GM23338 (cell line): ENCODE data around the gene BCL2L14. TPM values are rescaled to one million over a fixed set of nuclear protein-coding genes. Genes with fewer than 3 reads are reported as not detected.

Experiments
- ATAC-seq: fragments of 200-7000 bp; cut with Tn5 transposase; 3 replicates; pipeline ENCODE4 v1.9.1; 2020
- DNase-seq: peaks from one replicate; pipeline ENCODE4 v3.0.0-alpha.2; 2015; ENCODE audit warnings: low spot score
- H2AFZ ChIP-seq: fragments of 200-600 bp; sonication (generic); 2 replicates; pipeline ENCODE4 v1.8.0; 2016; ENCODE audit warnings: antibody characterized with exemption, mild to moderate bottlenecking, moderate library complexity
- H3F3A ChIP-seq: fragments of 200-600 bp; sonication (generic); replicated peaks from 2 replicates; pipeline ENCODE4 v1.8.0; 2017; ENCODE audit warnings: antibody characterized with exemption, mixed run types, low read depth
- H3K27ac ChIP-seq: fragments of 200-600 bp; sonication (generic); 2 replicates; pipeline ENCODE4 v1.6.1; 2016; ENCODE audit warnings: low read depth
- H3K27me3 ChIP-seq: fragments of 200-600 bp; sonication (generic); 2 replicates; pipeline ENCODE4 v1.8.0; 2016; ENCODE audit warnings: mild to moderate bottlenecking, mixed run types, moderate library complexity; ENCODE audit not compliant: insufficient read depth
- H3K36me3 ChIP-seq: fragments of 200-600 bp; sonication (generic); 2 replicates; pipeline ENCODE4 v1.8.0; 2016; ENCODE audit warnings: mild to moderate bottlenecking; ENCODE audit not compliant: insufficient read depth
- H3K4me1 ChIP-seq: fragments of 200-600 bp; sonication (generic); 2 replicates; pipeline ENCODE4 v1.8.0; 2016; ENCODE audit warnings: mild to moderate bottlenecking, moderate library complexity; ENCODE audit not compliant: insufficient read depth
- H3K4me2 ChIP-seq: fragments of 200-600 bp; sonication (generic); 2 replicates; pipeline ENCODE4 v1.7.1; 2017; ENCODE audit warnings: mixed run types
- H3K4me3 ChIP-seq: fragments of 200-600 bp; sonication (generic); 2 replicates; pipeline ENCODE4 v1.6.1; 2016; ENCODE audit warnings: mixed run types
- H3K79me2 ChIP-seq: fragments of 200-600 bp; sonication (generic); replicated peaks from 2 replicates; pipeline ENCODE4 v1.8.0; 2017; ENCODE audit warnings: mild to moderate bottlenecking; ENCODE audit not compliant: insufficient read depth
- H3K9me2 ChIP-seq: fragments of 200-600 bp; sonication (generic); 2 replicates; pipeline ENCODE4 v1.8.0; 2017; ENCODE audit not compliant: insufficient read depth
- H4K20me1 ChIP-seq: fragments of 200-600 bp; sonication (generic); replicated peaks from 2 replicates; pipeline ENCODE4 v1.8.0; 2017; ENCODE audit warnings: mild to moderate bottlenecking; ENCODE audit not compliant: insufficient read depth
- H3K27ac Mint-ChIP-seq: 2 replicates; pipeline ENCODE4 v1.8.0; 2020; ENCODE audit warnings: inconsistent platforms, mild to moderate bottlenecking, moderate library complexity, mixed read lengths
- H3K27me3 Mint-ChIP-seq: 3 replicates; pipeline ENCODE4 v1.8.0; 2022; ENCODE audit warnings: low read depth, mild to moderate bottlenecking, moderate library complexity, mixed read lengths, inconsistent platforms; ENCODE audit not compliant: insufficient read depth, poor library complexity
- H3K36me3 Mint-ChIP-seq: 3 replicates; pipeline ENCODE4 v1.8.0; 2021; ENCODE audit warnings: low read depth, mild to moderate bottlenecking, inconsistent platforms, moderate library complexity, mixed read lengths
- H3K4me1 Mint-ChIP-seq: 3 replicates; pipeline ENCODE4 v1.8.0; 2020; ENCODE audit warnings: mild to moderate bottlenecking, inconsistent platforms, mixed read lengths
- H3K4me3 Mint-ChIP-seq: 3 replicates; pipeline ENCODE4 v1.8.0; 2021; ENCODE audit warnings: moderate library complexity, mild to moderate bottlenecking, inconsistent platforms, mixed read lengths
- H3K9me3 Mint-ChIP-seq: 3 replicates; pipeline ENCODE4 v1.8.0; 2020; ENCODE audit warnings: moderate library complexity, mild to moderate bottlenecking, inconsistent platforms, mixed read lengths
- CREB1 ChIP-seq: fragments of 250-450 bp; sonication (Bioruptor Pico); IDR thresholded peaks from 2 replicates; pipeline ENCODE4 v1.5.0; 2020; ENCODE audit warnings: low read depth, mild to moderate bottlenecking, moderate library complexity
- CTCF ChIP-seq, 2 experiments: fragments of 200-600 bp in 1 of 2; sonication (generic) in 1 of 2; conservative IDR thresholded peaks; 2 replicates each; pipeline versions ENCODE4 v1.5.1 to v1.6.1; 2016 to 2017; ENCODE audit warnings: antibody characterized with exemption in 2 of 2, low read depth in 2 of 2, mild to moderate bottlenecking in 2 of 2, moderate library complexity in 1 of 2
- ETS1 ChIP-seq: IDR thresholded peaks from 2 replicates; pipeline ENCODE4 v1.6.1; 2016; ENCODE audit warnings: antibody characterized with exemption
- EZH2 ChIP-seq: fragments of 200-600 bp; sonication (generic); IDR thresholded peaks from one replicate; pipeline ENCODE4 v1.8.0; 2017; ENCODE audit warnings: antibody characterized with exemption, mild to moderate bottlenecking, low read depth; ENCODE audit not compliant: unreplicated experiment
- EZH2phosphoT487 ChIP-seq: fragments of 200-600 bp; sonication (generic); IDR thresholded peaks from one replicate; pipeline ENCODE4 v1.8.1; 2018; ENCODE audit warnings: antibody characterized with exemption; ENCODE audit not compliant: unreplicated experiment
- JUNB ChIP-seq: IDR thresholded peaks from one replicate; pipeline ENCODE4 v1.6.1; 2016; ENCODE audit warnings: antibody characterized with exemption; ENCODE audit not compliant: unreplicated experiment
- NANOG ChIP-seq: IDR thresholded peaks from 2 replicates; pipeline ENCODE4 v1.6.1; 2016; ENCODE audit warnings: antibody characterized with exemption, borderline replicate concordance
- POLR2AphosphoS5 ChIP-seq: IDR thresholded peaks from 2 replicates; pipeline ENCODE4 v1.6.1; 2016; ENCODE audit warnings: antibody characterized with exemption, low read depth
- REST ChIP-seq: IDR thresholded peaks from one replicate; pipeline ENCODE4 v1.6.1; 2018; ENCODE audit warnings: antibody characterized with exemption; ENCODE audit not compliant: unreplicated experiment
- STAT1 ChIP-seq: IDR thresholded peaks from one replicate; pipeline ENCODE4 v1.6.1; 2016; ENCODE audit warnings: antibody characterized with exemption; ENCODE audit not compliant: unreplicated experiment
- ZNF114 ChIP-seq: fragments of 250-450 bp; sonication (Bioruptor Pico); IDR thresholded peaks from 2 replicates; pipeline ENCODE4 v1.5.0; 2020; ENCODE audit warnings: mild to moderate bottlenecking, moderate library complexity
- ZNF331 ChIP-seq: fragments of 250-450 bp; sonication (Bioruptor Pico); IDR thresholded peaks from 2 replicates; pipeline ENCODE4 v1.5.0; 2020; ENCODE audit warnings: low read depth, mild to moderate bottlenecking, moderate library complexity
- polyA plus RNA-seq: library from polyadenylated mRNA; unstranded; fragments of >200 nt; fragmentation: Nextera tagmentation; extraction: Ambion mirVana; gene quantifications from 2 replicates; pipeline ENCODE4 v1.2.1, GENCODE V29; 2016
- total RNA-seq: library from RNA; depleted of rRNA; stranded (reverse); fragments of >200 nt; shearing (Covaris generic); gene quantifications from 2 replicates; pipeline ENCODE4 v1.2.3, GENCODE V29; 2014
- TF ChIP-seq, protein P1 (sequence below): fragments of 250-450 bp; sonication (Bioruptor Pico); IDR thresholded peaks from 2 replicates; pipeline ENCODE4 v1.5.0; 2020; ENCODE audit warnings: mild to moderate bottlenecking, moderate library complexity

Gene BCL2L14
- total and polyA plus RNA-seq, 2 experiments from 2014 or later, result 2.1 to 2.7 TPM

GRCh38 chr12:12024911-12025682 lies 45.6 kb upstream of the BCL2L14 start:
- Mint-ChIP-seq H3K36me3 (no peaks in the 10 kb centered on the region), H3K27ac (no peak overlapping the region), H3K4me3 (no peak overlapping the region), H3K9me3 (peaks cover 3% of the 10 kb centered on the region; the same call in 2 of the 3 replicates), H3K4me1 (no peaks in the 10 kb centered on the region), H3K27me3 (peaks cover 11% of the 10 kb centered on the region)
- Histone ChIP-seq H3K4me3 (no peak overlapping the region), H3K79me2 (no peaks in the 10 kb centered on the region), H3K27ac (no peak overlapping the region), H3F3A (no peaks in the 10 kb centered on the region), H3K27me3 (no peaks in the 10 kb centered on the region), H3K4me1 (0 out of 2 replicates have a peak, but pooled peaks cover 2% of the 10 kb centered on the region), H3K4me2 (no peak overlapping the region), H4K20me1 (no peaks in the 10 kb centered on the region), H3K36me3 (no peaks in the 10 kb centered on the region), H2AFZ (no peak overlapping the region), H3K9me2 (no peaks in the 10 kb centered on the region)
- ATAC-seq (no peak), DNase-seq (no peak)
- TF ChIP-seq, protein P1, sequence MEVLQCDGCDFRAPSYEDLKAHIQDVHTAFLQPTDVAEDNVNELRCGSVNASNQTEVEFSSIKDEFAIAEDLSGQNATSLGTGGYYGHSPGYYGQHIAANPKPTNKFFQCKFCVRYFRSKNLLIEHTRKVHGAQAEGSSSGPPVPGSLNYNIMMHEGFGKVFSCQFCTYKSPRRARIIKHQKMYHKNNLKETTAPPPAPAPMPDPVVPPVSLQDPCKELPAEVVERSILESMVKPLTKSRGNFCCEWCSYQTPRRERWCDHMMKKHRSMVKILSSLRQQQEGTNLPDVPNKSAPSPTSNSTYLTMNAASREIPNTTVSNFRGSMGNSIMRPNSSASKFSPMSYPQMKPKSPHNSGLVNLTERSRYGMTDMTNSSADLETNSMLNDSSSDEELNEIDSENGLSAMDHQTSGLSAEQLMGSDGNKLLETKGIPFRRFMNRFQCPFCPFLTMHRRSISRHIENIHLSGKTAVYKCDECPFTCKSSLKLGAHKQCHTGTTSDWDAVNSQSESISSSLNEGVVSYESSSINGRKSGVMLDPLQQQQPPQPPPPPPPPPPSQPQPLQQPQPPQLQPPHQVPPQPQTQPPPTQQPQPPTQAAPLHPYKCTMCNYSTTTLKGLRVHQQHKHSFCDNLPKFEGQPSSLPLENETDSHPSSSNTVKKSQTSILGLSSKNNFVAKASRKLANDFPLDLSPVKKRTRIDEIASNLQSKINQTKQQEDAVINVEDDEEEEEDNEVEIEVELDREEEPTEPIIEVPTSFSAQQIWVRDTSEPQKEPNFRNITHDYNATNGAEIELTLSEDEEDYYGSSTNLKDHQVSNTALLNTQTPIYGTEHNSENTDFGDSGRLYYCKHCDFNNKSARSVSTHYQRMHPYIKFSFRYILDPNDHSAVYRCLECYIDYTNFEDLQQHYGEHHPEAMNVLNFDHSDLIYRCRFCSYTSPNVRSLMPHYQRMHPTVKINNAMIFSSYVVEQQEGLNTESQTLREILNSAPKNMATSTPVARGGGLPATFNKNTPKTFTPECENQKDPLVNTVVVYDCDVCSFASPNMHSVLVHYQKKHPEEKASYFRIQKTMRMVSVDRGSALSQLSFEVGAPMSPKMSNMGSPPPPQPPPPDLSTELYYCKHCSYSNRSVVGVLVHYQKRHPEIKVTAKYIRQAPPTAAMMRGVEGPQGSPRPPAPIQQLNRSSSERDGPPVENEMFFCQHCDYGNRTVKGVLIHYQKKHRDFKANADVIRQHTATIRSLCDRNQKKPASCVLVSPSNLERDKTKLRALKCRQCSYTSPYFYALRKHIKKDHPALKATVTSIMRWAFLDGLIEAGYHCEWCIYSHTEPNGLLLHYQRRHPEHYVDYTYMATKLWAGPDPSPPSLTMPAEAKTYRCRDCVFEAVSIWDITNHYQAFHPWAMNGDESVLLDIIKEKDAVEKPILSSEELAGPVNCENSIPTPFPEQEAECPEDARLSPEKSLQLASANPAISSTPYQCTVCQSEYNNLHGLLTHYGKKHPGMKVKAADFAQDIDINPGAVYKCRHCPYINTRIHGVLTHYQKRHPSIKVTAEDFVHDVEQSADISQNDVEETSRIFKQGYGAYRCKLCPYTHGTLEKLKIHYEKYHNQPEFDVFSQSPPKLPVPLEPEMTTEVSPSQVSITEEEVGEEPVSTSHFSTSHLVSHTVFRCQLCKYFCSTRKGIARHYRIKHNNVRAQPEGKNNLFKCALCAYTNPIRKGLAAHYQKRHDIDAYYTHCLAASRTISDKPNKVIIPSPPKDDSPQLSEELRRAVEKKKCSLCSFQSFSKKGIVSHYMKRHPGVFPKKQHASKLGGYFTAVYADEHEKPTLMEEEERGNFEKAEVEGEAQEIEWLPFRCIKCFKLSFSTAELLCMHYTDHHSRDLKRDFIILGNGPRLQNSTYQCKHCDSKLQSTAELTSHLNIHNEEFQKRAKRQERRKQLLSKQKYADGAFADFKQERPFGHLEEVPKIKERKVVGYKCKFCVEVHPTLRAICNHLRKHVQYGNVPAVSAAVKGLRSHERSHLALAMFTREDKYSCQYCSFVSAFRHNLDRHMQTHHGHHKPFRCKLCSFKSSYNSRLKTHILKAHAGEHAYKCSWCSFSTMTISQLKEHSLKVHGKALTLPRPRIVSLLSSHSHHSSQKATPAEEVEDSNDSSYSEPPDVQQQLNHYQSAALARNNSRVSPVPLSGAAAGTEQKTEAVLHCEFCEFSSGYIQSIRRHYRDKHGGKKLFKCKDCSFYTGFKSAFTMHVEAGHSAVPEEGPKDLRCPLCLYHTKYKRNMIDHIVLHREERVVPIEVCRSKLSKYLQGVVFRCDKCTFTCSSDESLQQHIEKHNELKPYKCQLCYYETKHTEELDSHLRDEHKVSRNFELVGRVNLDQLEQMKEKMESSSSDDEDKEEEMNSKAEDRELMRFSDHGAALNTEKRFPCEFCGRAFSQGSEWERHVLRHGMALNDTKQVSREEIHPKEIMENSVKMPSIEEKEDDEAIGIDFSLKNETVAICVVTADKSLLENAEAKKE (CRISPR knock-in tag), result no peak
- TF ChIP-seq EZH2phosphoT487 (no peak), POLR2AphosphoS5 (no peak), REST (no peak), ETS1 (no peak), JUNB (no peak), ZNF114 (CRISPR knock-in tag) (no peak), NANOG (no peak), CTCF (conservative IDR thresholded peaks at IDR 0.05; ENCODE audit: low read depth in 2 of 2) (no peak), ZNF331 (CRISPR knock-in tag) (no peak), CREB1 (CRISPR knock-in tag) (no peak), EZH2 (no peak), STAT1 (no peak)
